Measurements from ENCODE around the gene ZIC2. TPM values are rescaled to one million over a fixed set of nuclear protein-coding genes. Genes with fewer than 3 reads are reported as not detected.

The ZIC2 gene
- total RNA-seq, 3 donors from 2014 or later: 0.13 to 0.21 TPM; not detected in 1

DNA sequence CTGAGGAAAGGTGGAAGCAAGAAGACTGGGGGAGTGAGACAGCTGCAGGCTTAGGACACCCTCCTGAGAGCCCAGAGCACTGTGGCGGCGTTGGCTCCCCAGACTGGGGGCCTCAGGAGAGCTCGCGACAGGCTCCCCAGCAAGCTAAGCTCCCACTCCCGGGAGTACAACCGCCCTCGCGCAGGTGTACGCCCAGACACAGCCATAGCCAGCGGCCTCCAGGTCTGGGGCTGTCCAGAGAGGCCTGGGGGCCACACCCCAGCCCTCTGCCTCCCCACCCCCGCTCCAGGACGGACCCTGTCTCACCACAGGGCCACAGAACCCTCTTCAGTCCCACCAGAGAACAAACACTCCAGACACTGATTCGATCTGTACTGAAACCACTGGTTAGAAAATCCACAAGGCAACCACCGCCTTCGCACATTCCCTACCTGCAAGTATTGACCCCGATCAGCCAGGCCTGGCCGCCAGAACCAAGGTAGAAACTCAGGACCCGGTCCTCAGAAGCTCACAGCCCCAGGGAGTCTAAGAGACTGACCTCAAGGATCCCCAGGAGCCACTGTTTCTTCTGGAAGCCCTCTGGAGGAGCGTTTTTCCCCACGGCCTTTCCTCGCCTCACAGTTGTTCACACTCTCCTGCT lies 26.4 kb upstream of the ZIC2 start:
- no peaks in the 10 kb centered on the region for H3K36me3 Mint-ChIP-seq (ENCODE audit: insufficient read depth)
- H3K9me3 Mint-ChIP-seq: no peaks in the 10 kb centered on the region
- peaks cover 26% of the 10 kb centered on the region for H3K4me1 Mint-ChIP-seq (ENCODE audit: low read depth)
- DNase-seq (no peak), ATAC-seq (no peak)
- peaks cover 82% of the 10 kb centered on the region for H3K27me3 Mint-ChIP-seq (ENCODE audit: low read depth)
- H3K4me3 Mint-ChIP-seq: no peak overlapping the region

- Mint-ChIP-seq H3K9me3 (no peaks in the 10 kb centered on the region), H3K4me1 (ENCODE audit: low read depth) (peaks cover 26% of the 10 kb centered on the region), H3K36me3 (ENCODE audit: insufficient read depth) (no peaks in the 10 kb centered on the region), H3K27me3 (ENCODE audit: low read depth) (peaks cover 85% of the 10 kb centered on the region), H3K4me3 (peak overlapping the region; percentile 19)
- DNase-seq (no peak), ATAC-seq (peak in 1 of 2 donors; percentile 7)
Measured at GRCh38 chr13:99955747-99956472, 25.7 kb upstream of the ZIC2 start.

DNA sequence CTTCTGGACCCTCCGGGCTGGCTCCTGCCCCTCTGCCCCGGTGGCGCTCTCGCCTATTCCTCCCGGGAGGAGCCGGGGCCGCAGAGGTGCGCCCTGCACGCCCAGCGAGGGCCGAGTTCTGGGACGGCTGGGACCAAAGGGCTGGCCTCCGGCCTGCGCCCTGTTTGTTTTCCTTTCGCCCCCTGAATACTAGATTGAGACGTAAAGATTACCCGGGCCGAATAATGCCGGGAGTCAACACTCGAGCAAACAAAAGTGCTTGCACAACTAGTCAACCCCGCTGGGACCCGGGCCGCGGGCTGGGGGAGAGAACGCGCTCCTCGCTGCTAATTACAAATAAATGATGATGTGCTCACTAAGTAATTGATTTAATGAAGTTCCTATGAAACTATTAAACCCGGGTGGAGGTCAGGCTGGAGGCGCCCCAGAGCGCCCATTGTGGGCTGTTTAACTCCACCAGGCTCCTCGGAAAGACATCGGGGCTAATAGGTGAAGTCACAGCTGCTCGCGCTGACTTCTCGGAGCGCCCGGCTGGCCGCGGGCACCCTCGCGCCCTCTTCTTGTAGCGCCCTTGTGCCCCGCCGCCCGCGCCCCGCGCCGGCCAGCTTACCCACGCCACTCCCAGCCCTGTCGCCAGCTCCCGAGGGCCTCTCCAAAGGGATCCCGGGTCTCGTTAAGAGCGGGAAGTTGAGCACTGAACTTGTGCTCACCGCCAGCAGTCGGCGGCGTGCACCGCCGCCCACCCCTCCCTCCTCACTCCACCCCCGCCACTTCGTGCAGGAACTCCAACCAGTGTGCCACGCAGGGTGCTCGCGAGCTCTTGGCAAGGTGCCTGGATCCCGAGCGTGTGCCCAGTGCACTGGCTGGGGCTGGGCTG lies 24.9 kb upstream of the ZIC2 start:
- Mint-ChIP-seq H3K9me3 (no peaks in the 10 kb centered on the region), H3K36me3 (ENCODE audit: insufficient read depth) (no peaks in the 10 kb centered on the region), H3K4me1 (ENCODE audit: low read depth) (peaks cover 26% of the 10 kb centered on the region), H3K27me3 (ENCODE audit: low read depth) (peaks cover 87% of the 10 kb centered on the region), H3K4me3 (peak overlapping the region; percentile 45)
- DNase-seq: no peak
- ATAC-seq: peak; percentile 6 to 42

- H3K27me3 Mint-ChIP-seq (ENCODE audit: low read depth): peaks cover 84% of the 10 kb centered on the region
- peaks cover 26% of the 10 kb centered on the region for H3K4me1 Mint-ChIP-seq (ENCODE audit: low read depth)
- ATAC-seq (no peak), DNase-seq (no peak)
- no peak overlapping the region for H3K4me3 Mint-ChIP-seq
- H3K9me3 Mint-ChIP-seq: no peaks in the 10 kb centered on the region
- H3K36me3 Mint-ChIP-seq (ENCODE audit: insufficient read depth): no peaks in the 10 kb centered on the region
Measured at GRCh38 chr13:99958406-99959126, 23.0 kb upstream of the ZIC2 start.

- no peak overlapping the region for H3K4me3 Mint-ChIP-seq
- H3K27me3 Mint-ChIP-seq (ENCODE audit: low read depth): peaks cover 84% of the 10 kb centered on the region
- ATAC-seq (no peak), DNase-seq (no peak)
- no peaks in the 10 kb centered on the region for H3K9me3 Mint-ChIP-seq
- H3K4me1 Mint-ChIP-seq (ENCODE audit: low read depth): peaks cover 26% of the 10 kb centered on the region
- no peaks in the 10 kb centered on the region for H3K36me3 Mint-ChIP-seq (ENCODE audit: insufficient read depth)
Measured at GRCh38 chr13:99959127-99959539, 22.5 kb upstream of the ZIC2 start.

DNA sequence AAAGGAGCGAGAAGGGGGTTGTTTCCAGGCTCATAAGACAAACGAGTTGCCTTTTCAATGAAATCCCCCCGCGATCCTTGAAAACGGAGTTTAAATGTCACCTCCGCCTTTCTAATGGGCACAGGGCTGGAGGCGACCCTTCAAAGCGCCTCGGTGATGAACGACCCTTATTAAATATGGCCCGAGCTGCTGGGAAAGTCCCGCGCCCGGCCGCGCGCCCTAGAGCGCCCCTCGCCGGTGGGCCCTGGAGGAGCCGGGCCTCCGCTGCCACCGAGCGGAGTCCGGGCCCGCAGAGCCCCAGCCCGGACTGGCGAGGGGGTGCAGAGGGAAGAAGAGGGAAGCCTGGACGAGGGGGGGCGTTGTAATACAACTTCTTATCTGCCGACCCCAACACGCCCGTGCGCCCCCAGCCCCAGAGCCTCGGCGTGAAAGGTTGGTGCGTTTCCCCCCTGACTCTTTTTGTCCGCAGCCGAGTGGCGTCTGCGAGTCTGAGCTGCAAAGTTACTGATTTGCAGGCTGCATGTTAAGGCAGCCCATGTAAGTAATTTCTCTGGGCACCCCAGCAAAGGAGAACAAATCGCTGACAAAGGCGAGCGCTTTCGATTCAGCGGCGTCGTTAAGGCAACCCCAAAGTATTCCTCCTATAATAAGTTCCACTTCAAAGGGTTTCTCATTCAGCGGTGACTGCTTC lies 21.9 kb upstream of the ZIC2 start:
- DNase-seq (no peak), ATAC-seq (peak in 1 of 2 donors; percentile 33)
- Mint-ChIP-seq H3K9me3 (no peaks in the 10 kb centered on the region), H3K27me3 (ENCODE audit: low read depth) (peaks cover 82% of the 10 kb centered on the region), H3K4me3 (no peak overlapping the region), H3K4me1 (ENCODE audit: low read depth) (peaks cover 26% of the 10 kb centered on the region), H3K36me3 (ENCODE audit: insufficient read depth) (no peaks in the 10 kb centered on the region)

DNA sequence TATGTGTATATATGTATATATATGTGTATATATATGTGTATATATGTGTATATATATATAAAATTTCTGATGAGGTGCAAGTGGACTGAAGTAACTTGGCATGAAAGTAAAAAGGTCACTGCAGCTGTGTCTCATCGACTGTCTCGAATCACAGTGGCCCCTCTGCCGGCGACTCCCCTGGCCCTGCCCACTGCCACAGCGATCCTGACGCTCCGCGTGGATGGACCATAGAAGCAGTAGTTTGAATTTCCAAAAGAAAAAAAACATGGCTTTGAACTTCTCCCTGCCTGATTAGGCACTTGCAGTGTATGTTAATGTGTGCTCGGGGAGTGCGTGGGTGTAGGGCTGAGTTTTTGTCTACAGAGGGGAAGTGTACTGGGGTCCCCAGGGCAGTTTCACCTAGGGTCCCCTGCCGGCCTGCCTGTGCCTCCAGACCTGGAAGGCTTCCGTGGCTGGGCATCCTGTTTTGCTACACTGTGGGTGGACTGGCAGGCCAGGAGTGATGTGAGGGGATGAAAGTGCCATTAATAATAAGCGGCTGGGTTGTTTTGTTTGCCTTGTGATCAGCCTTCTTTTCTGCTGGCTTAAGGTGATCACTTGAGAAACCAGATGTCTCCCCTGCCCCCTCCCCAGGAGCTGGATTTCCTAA lies 20.8 kb upstream of the ZIC2 start:
- H3K9me3 Mint-ChIP-seq: no peaks in the 10 kb centered on the region
- peaks cover 25% of the 10 kb centered on the region for H3K4me1 Mint-ChIP-seq (ENCODE audit: low read depth)
- H3K4me3 Mint-ChIP-seq: no peak overlapping the region

DNA sequence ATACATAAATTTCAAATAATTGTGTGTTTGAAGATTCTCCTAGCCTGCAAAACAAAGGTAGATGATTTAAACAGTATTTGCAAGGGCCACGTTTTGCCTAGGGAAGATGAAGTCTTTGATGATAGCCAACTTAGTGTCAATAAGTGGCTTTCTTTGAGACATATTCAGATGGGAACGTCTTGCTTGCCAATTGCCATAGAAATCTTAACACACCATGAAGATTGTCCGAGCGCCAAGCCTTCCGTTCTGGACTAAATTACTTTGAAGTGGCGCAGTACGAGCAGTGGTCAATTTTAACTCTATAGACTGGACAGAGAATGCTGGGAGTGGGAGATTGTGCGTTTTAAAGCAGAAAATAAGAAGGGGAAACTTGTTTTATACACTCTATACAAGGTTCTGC lies 19.9 kb upstream of the ZIC2 start:
- DNase-seq: no peak
- Mint-ChIP-seq H3K9me3 (no peaks in the 10 kb centered on the region), H3K36me3 (ENCODE audit: insufficient read depth) (no peaks in the 10 kb centered on the region), H3K4me3 (no peak overlapping the region), H3K4me1 (ENCODE audit: low read depth) (peaks cover 18% of the 10 kb centered on the region), H3K27me3 (ENCODE audit: low read depth) (peaks cover 77% of the 10 kb centered on the region)
- no peak for ATAC-seq

More for the DNA sequence above, 20.8 kb upstream of the ZIC2 start:
- Mint-ChIP-seq H3K36me3 (ENCODE audit: insufficient read depth) (no peaks in the 10 kb centered on the region), H3K27me3 (ENCODE audit: low read depth) (peaks cover 77% of the 10 kb centered on the region)
- no peak for ATAC-seq
- no peak for DNase-seq

GRCh38 chr13:99962242-99962641 lies 19.3 kb upstream of the ZIC2 start:
- no peak for ATAC-seq
- DNase-seq: no peak
- Mint-ChIP-seq H3K4me3 (no peak overlapping the region), H3K27me3 (ENCODE audit: low read depth) (peaks cover 75% of the 10 kb centered on the region), H3K9me3 (no peaks in the 10 kb centered on the region), H3K36me3 (ENCODE audit: insufficient read depth) (no peaks in the 10 kb centered on the region), H3K4me1 (ENCODE audit: low read depth) (peaks cover 13% of the 10 kb centered on the region)

DNA sequence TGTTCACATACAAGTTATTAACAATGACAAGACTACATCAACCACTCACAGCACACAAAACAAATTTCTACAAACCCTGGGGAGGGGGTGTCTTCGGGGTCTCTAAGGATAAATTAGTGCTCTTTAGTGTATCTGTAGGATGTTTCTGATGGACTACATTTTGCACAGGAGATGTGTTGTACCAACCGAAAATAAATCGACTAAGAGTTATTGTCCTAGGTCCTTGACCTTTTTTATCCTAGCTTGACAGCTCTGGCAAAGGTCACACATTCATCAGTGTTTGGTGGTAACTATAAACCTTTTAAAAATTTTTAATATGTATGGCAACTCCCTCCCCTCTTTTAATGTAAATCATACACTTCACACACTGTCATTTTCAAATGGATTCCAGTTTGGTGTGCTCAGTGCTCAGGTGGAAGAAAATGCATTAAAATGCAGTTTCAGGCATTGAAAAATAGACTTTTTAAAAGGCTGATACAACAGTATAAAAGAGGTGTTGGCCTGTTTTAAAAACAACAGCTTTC lies 17.7 kb upstream of the ZIC2 start:
- Mint-ChIP-seq H3K4me3 (no peak overlapping the region), H3K27me3 (ENCODE audit: low read depth) (peaks cover 67% of the 10 kb centered on the region)

GRCh38 chr13:99965329-99966000 lies 16.1 kb upstream of the ZIC2 start:
- H3K4me1 Mint-ChIP-seq (ENCODE audit: low read depth): peaks cover 16% of the 10 kb centered on the region

More for the DNA sequence above, 17.7 kb upstream of the ZIC2 start:
- Mint-ChIP-seq H3K36me3 (ENCODE audit: insufficient read depth) (no peaks in the 10 kb centered on the region), H3K4me1 (ENCODE audit: low read depth) (peaks cover 15% of the 10 kb centered on the region), H3K9me3 (peaks cover 3% of the 10 kb centered on the region)
- ATAC-seq (no peak), DNase-seq (no peak)

GRCh38 chr13:99966064-99966805 lies 15.3 kb upstream of the ZIC2 start:
- no peak for DNase-seq
- Mint-ChIP-seq H3K36me3 (ENCODE audit: insufficient read depth) (peaks cover 2% of the 10 kb centered on the region), H3K4me3 (no peak overlapping the region), H3K27me3 (ENCODE audit: low read depth) (peaks cover 62% of the 10 kb centered on the region), H3K9me3 (peaks cover 3% of the 10 kb centered on the region), H3K4me1 (ENCODE audit: low read depth) (peaks cover 16% of the 10 kb centered on the region)
- ATAC-seq: no peak

More at GRCh38 chr13:99965329-99966000, 16.1 kb upstream of the ZIC2 start:
- ATAC-seq (no peak), DNase-seq (no peak)
- H3K27me3 Mint-ChIP-seq (ENCODE audit: low read depth): peaks cover 68% of the 10 kb centered on the region
- H3K36me3 Mint-ChIP-seq (ENCODE audit: insufficient read depth): peaks cover 2% of the 10 kb centered on the region
- no peak overlapping the region for H3K4me3 Mint-ChIP-seq
- H3K9me3 Mint-ChIP-seq: peaks cover 3% of the 10 kb centered on the region

Data from activated T-cell treated with anti-CD3 and anti-CD28 coated beads, Interleukin-2, amount 50 U/mL, for 4 hours (primary cell).